Ishikawa (cell line): ENCODE results near the gene RAB11FIP4.

Source experiments
- CEBPB ChIP-seq: IDR thresholded peaks from 2 replicates; pipeline ENCODE4 v1.6.1; 2012
- CREB1 ChIP-seq: IDR thresholded peaks from 2 replicates; pipeline ENCODE4 v1.6.1; 2012; ENCODE audit warnings: low read depth
- EGR1 ChIP-seq: IDR thresholded peaks from 2 replicates; pipeline ENCODE4 v1.6.1; 2012
- EP300 ChIP-seq: IDR thresholded peaks from 2 replicates; pipeline ENCODE4 v1.6.1; 2012; ENCODE audit warnings: borderline replicate concordance
- FOXM1 ChIP-seq: IDR thresholded peaks from 2 replicates; pipeline ENCODE4 v1.6.1; 2012; ENCODE audit warnings: low read depth, borderline replicate concordance
- NFIC ChIP-seq: IDR thresholded peaks from 2 replicates; pipeline ENCODE4 v1.6.1; 2012
- RAD21 ChIP-seq: IDR thresholded peaks from 2 replicates; pipeline ENCODE4 v1.6.1; 2012; ENCODE audit warnings: low read depth
- REST ChIP-seq: IDR thresholded peaks from 2 replicates; pipeline ENCODE4 v1.6.1; 2012; ENCODE audit warnings: low read depth, mild to moderate bottlenecking
- TAF1 ChIP-seq: IDR thresholded peaks from 2 replicates; pipeline ENCODE4 v1.6.1; 2012; ENCODE audit warnings: low read depth, mild to moderate bottlenecking
- TCF12 ChIP-seq: IDR thresholded peaks from 2 replicates; pipeline ENCODE4 v1.6.1; 2012; ENCODE audit warnings: low read depth
- TEAD4 ChIP-seq: IDR thresholded peaks from 2 replicates; pipeline ENCODE4 v1.6.1; 2012
- YY1 ChIP-seq: IDR thresholded peaks from 2 replicates; pipeline ENCODE4 v1.6.1; 2012; ENCODE audit warnings: low read depth
- ZBTB7A ChIP-seq: IDR thresholded peaks from 2 replicates; pipeline ENCODE4 v1.6.1; 2012; ENCODE audit warnings: low read depth
- TF ChIP-seq, protein P1 (sequence below): IDR thresholded peaks from 2 replicates; pipeline ENCODE4 v1.6.1; 2012
- TF ChIP-seq, protein P2 (sequence below): IDR thresholded peaks from 2 replicates; pipeline ENCODE4 v1.6.1; 2012

Gene RAB11FIP4

DNA sequence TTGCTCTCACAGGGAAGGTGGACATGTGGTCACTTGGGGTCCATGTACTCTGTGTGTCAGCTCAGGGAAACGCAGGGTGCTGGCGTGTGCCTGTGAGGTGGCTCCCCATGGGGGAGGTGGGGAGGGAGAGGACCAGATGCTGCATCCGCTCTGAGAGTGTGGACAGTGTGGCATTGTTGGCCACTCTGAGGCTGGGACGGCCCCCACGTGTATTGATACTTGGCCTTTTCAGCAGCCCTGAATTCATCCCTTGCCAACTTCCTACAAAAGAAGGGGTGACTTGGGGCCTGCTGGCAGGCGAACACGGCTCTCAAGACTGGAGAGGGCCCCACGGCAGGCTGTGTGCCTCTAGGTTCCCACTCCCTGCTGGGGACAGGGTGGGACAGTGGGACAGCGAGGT is 120.1 kb downstream of the RAB11FIP4 start:
- TF ChIP-seq FOXM1 (no peak), CEBPB (no peak), EGR1 (no peak), ZBTB7A (no peak), EP300 (no peak), TAF1 (no peak), NFIC (no peak), CREB1 (no peak), REST (no peak), TCF12 (no peak), TEAD4 (no peak), RAD21 (no peak), YY1 (no peak)
- TF ChIP-seq, protein P1, sequence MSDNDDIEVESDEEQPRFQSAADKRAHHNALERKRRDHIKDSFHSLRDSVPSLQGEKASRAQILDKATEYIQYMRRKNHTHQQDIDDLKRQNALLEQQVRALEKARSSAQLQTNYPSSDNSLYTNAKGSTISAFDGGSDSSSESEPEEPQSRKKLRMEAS, result no peak
- TF ChIP-seq, protein P2, sequence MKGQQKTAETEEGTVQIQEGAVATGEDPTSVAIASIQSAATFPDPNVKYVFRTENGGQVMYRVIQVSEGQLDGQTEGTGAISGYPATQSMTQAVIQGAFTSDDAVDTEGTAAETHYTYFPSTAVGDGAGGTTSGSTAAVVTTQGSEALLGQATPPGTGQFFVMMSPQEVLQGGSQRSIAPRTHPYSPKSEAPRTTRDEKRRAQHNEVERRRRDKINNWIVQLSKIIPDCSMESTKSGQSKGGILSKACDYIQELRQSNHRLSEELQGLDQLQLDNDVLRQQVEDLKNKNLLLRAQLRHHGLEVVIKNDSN, result no peak

- TF ChIP-seq CEBPB, result no peak
Measured at GRCh38 chr17:31512104-31512740, 120.7 kb downstream of the RAB11FIP4 start.

DNA sequence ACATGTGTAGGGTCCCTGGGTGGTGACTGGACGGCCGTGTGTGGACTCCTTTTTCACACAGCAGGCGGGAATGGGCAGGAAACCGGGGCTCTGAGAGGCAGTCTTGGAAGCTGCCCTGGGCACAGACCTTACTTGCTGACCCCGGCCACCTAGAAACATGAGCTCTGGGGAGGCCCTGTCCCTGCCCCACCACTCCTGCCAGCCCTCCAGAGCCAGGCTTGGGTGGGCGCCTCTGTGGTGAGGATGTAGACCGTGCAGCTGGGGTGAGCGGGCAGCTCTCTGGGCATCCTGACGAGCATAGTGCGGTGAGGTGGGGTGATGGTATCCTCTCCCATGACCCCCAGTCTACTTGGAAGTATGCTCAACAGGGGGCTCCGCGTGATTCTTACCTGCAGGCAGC is 121.3 kb downstream of the RAB11FIP4 start:
- TF ChIP-seq FOXM1 (no peak), REST (no peak), TAF1 (no peak), CEBPB (no peak), ZBTB7A (no peak), RAD21 (no peak), YY1 (no peak), NFIC (no peak), EGR1 (no peak), CREB1 (no peak), TEAD4 (no peak), TCF12 (no peak), EP300 (no peak)
- TF ChIP-seq, protein P2, result no peak
- TF ChIP-seq, protein P1, result no peak

- TF ChIP-seq, protein P1, result no peak
- no peak for TF ChIP-seq FOXM1
- no peak for TF ChIP-seq ZBTB7A
- TF ChIP-seq NFIC, result no peak
- no peak for TF ChIP-seq CEBPB
- TF ChIP-seq EP300, result no peak
- TF ChIP-seq REST, result no peak
- TF ChIP-seq TEAD4, result no peak
- TF ChIP-seq CREB1, result no peak
- no peak for TF ChIP-seq EGR1
- no peak for TF ChIP-seq TCF12
Measured at GRCh38 chr17:31513731-31514427, 122.4 kb downstream of the RAB11FIP4 start.
